ENCODE results near the gene MMP15.

DNA sequence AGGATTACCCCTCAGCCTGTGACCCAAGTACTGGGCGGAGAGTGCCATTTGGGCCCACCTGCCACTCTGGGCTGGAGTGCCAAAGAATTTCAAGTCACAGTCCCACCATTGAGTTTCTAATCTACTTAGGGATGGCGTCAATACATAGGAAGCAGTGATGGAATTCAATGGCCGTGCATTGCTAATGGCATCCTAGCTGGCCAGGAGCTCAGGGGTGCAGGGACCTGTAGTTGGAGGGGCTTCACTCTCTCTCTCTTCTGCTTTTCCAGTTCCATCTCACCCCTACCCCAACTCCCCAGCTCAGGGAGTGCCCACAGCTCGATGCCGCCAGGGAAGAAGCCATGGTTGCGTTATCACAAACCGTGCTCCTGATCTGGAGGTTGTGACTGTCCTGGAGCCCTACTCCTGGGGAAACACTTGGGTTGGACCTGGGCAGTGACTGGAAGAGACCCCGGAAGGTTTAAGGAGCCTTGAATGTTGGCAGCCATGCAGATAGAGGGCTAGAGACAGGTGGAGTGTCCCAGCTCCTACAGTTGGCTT, 2.4 kb downstream of the MMP15 start:
- TF ChIP-seq CTCF (IDR thresholded peaks at IDR 0.05; ENCODE audit: low read depth, low read length) (no peak), EZH2phosphoT487 (IDR thresholded peaks at IDR 0.05; ENCODE audit: low read depth) (no peak)
